GM12864 (cell line): ENCODE measurements around the gene RIMS3.
A peak's percentile ranks its signal among the peaks of the same experiment; 100 is the strongest.

Source experiments
- DNase-seq: peaks from one replicate; pipeline ENCODE4 v3.0.0-alpha.2; 2011; ENCODE audit warnings: low read depth
- H3K4me3 ChIP-seq: 2 replicates; pipeline ENCODE4 v1.5.1; 2011; ENCODE audit warnings: mild to moderate bottlenecking, low read depth, low read length, control low read depth
- CTCF ChIP-seq: IDR thresholded peaks from 2 replicates; pipeline ENCODE4 v1.5.1; 2011; ENCODE audit warnings: low read depth, mild to moderate bottlenecking, moderate library complexity, low read length, control low read depth, inconsistent platforms; ENCODE audit errors: missing control alignments

RIMS3 gene

GRCh38 chr1:40665335-40666171 lies at the start of gene RIMS3:
Gene RIMS3 (minus strand): TSS chr1:40665682. CDS start chr1:40641925, 23,757 bp downstream.
- DNase-seq, result no peak
- TF ChIP-seq CTCF, result peak; percentile 28
- peak within 1 kb of the TSS; percentile 57 for H3K4me3 ChIP-seq

- DNase-seq, result no peak
- no peak overlapping the region; the same call in 1 of the 2 replicates for H3K4me3 ChIP-seq
- no peak for TF ChIP-seq CTCF
These were observed 47.5 kb upstream of the RIMS3 start for GRCh38 chr1:40712997-40713396.

GRCh38 chr1:40712405-40712944 lies 47.0 kb upstream of the RIMS3 start:
- no peak overlapping the region; the same call in 1 of the 2 replicates for H3K4me3 ChIP-seq
- no peak for DNase-seq
- TF ChIP-seq CTCF, result no peak

- TF ChIP-seq CTCF, result no peak
- H3K4me3 ChIP-seq, result peak overlapping the region; percentile 77
- no peak for DNase-seq
These were observed 46.3 kb upstream of the RIMS3 start for GRCh38 chr1:40711465-40712404.

- DNase-seq, result no peak
- no peak for TF ChIP-seq CTCF
- H3K4me3 ChIP-seq, result peak overlapping the region; percentile 77
These were observed 45.3 kb upstream of the RIMS3 start for GRCh38 chr1:40710581-40711315.

- no peak for TF ChIP-seq CTCF
- H3K4me3 ChIP-seq, result peak overlapping the region; percentile 77
- DNase-seq, result no peak
These were observed 44.4 kb upstream of the RIMS3 start for GRCh38 chr1:40709802-40710278.
